ENCODE measurements around the gene NRXN3.

NRXN3 gene

GRCh38 chr14:79712302-79712950 lies 1542.3 kb downstream of the NRXN3 start:
- Histone ChIP-seq H3K36me3 (no peaks in the 10 kb centered on the region), H3K4me1 (no peaks in the 10 kb centered on the region), H3K27ac (no peak overlapping the region), H3K4me3 (no peak overlapping the region), H4K20me1 (no peaks in the 10 kb centered on the region), H3K4me2 (no peak overlapping the region), H3K9ac (no peak overlapping the region), H3K27me3 (no peaks in the 10 kb centered on the region), H3K9me3 (replicated peaks in 1 of 11) (no peaks in the 10 kb centered on the region)
- no peak for TF ChIP-seq Cebpa-rat (IDR thresholded peaks at IDR 0.05)

- no peaks in the 10 kb centered on the region for H4K20me1 ChIP-seq
- no peaks in the 10 kb centered on the region; a peak in 1 of 20 replicates for H3K4me1 ChIP-seq
- no peaks in the 10 kb centered on the region for H3K27me3 ChIP-seq
- H3K27ac ChIP-seq, result no peak overlapping the region
- H3K36me3 ChIP-seq, result no peaks in the 10 kb centered on the region
- H3K9ac ChIP-seq, result no peak overlapping the region
- no peak for TF ChIP-seq Cebpa-rat (IDR thresholded peaks at IDR 0.05)
- H3K4me2 ChIP-seq, result no peak overlapping the region
- no peak overlapping the region for H3K4me3 ChIP-seq
- H3K9me3 ChIP-seq (replicated peaks in 1 of 11), result peaks cover 0 to 8% (median 0%) of the 10 kb centered on the region in 11 experiments; a peak in 1 of 22 replicates
Measured at GRCh38 chr14:79721399-79722084, 1551.4 kb downstream of the NRXN3 start.

- H3K4me1 ChIP-seq, result peaks cover 0 to 15% (median 6%) of the 10 kb centered on the region in 10 experiments; a peak in 7 of 20 replicates
- H3K9me3 ChIP-seq (replicated peaks in 1 of 11), result peaks cover 0 to 8% (median 0%) of the 10 kb centered on the region in 11 experiments; a peak in 1 of 22 replicates
- no peak for TF ChIP-seq Cebpa-rat (IDR thresholded peaks at IDR 0.05)
- H3K4me2 ChIP-seq, result no peak overlapping the region
- H3K36me3 ChIP-seq, result no peaks in the 10 kb centered on the region
- H3K4me3 ChIP-seq, result no peak overlapping the region
- H3K9ac ChIP-seq, result no peak overlapping the region
- H3K27ac ChIP-seq, result no peak overlapping the region
- H4K20me1 ChIP-seq, result no peaks in the 10 kb centered on the region
- no peaks in the 10 kb centered on the region for H3K27me3 ChIP-seq
Measured at GRCh38 chr14:79724934-79725717, 1555.0 kb downstream of the NRXN3 start.

- Histone ChIP-seq H3K4me3 (no peak overlapping the region), H3K27ac (no peak overlapping the region), H3K4me2 (peak overlapping the region in 5 of 11 experiments; percentile 2 to 44 (median 13); a peak in 5 of 22 replicates), H3K4me1 (peaks cover 10 to 38% (median 23%) of the 10 kb centered on the region in 10 experiments; a peak in 19 of 20 replicates), H3K36me3 (no peaks in the 10 kb centered on the region), H3K9ac (no peak overlapping the region), H4K20me1 (no peaks in the 10 kb centered on the region), H3K9me3 (replicated peaks in 1 of 11) (peaks cover 0 to 7% (median 0%) of the 10 kb centered on the region in 11 experiments; a peak in 1 of 22 replicates), H3K27me3 (no peaks in the 10 kb centered on the region)
- 0 out of 22 replicates have a peak, but pooled peaks of 1 of the 11 experiments have one; percentile 4 for TF ChIP-seq Cebpa-rat (IDR thresholded peaks at IDR 0.05)
Measured at GRCh38 chr14:79727900-79728299, 1557.7 kb downstream of the NRXN3 start.

GRCh38 chr14:79728331-79728730 lies 1558.2 kb downstream of the NRXN3 start:
- Histone ChIP-seq H3K4me3 (no peak overlapping the region), H3K27me3 (no peaks in the 10 kb centered on the region), H3K27ac (no peak overlapping the region), H3K4me2 (peak overlapping the region in 6 of 11 experiments; percentile 1 to 44 (median 11); a peak in 7 of 22 replicates), H3K9me3 (replicated peaks in 1 of 11) (peaks cover 0 to 3% (median 0%) of the 10 kb centered on the region in 11 experiments; a peak in 1 of 22 replicates), H3K4me1 (peaks cover 10 to 38% (median 23%) of the 10 kb centered on the region in 10 experiments; a peak in 19 of 20 replicates), H3K9ac (no peak overlapping the region), H3K36me3 (no peaks in the 10 kb centered on the region), H4K20me1 (no peaks in the 10 kb centered on the region)
- TF ChIP-seq Cebpa-rat (IDR thresholded peaks at IDR 0.05), result 0 out of 22 replicates have a peak, but pooled peaks of 1 of the 11 experiments have one; percentile 3

GRCh38 chr14:79729731-79730130 lies 1559.6 kb downstream of the NRXN3 start:
- TF ChIP-seq Cebpa-rat (IDR thresholded peaks at IDR 0.05), result no peak
- Histone ChIP-seq H3K27me3 (no peaks in the 10 kb centered on the region), H3K4me3 (no peak overlapping the region), H3K9me3 (replicated peaks in 1 of 11) (peaks cover 0 to 14% (median 3%) of the 10 kb centered on the region in 11 experiments; a peak in 12 of 22 replicates), H3K4me1 (peaks cover 10 to 38% (median 23%) of the 10 kb centered on the region in 10 experiments; a peak in 19 of 20 replicates), H3K36me3 (no peaks in the 10 kb centered on the region), H3K27ac (no peak overlapping the region), H4K20me1 (no peaks in the 10 kb centered on the region), H3K4me2 (0 out of 22 replicates have a peak overlapping the region, but pooled peaks of 2 of the 11 experiments have one; percentile 45 to 65), H3K9ac (no peak overlapping the region)

GRCh38 chr14:79730196-79730595 lies 1560.0 kb downstream of the NRXN3 start:
- Histone ChIP-seq H4K20me1 (no peaks in the 10 kb centered on the region), H3K4me3 (no peak overlapping the region), H3K9ac (no peak overlapping the region), H3K27ac (no peak overlapping the region), H3K4me1 (peaks cover 10 to 38% (median 23%) of the 10 kb centered on the region in 10 experiments; a peak in 19 of 20 replicates), H3K36me3 (no peaks in the 10 kb centered on the region), H3K4me2 (peak overlapping the region in 4 of 11 experiments; percentile 45 to 65 (median 53); a peak in 4 of 22 replicates), H3K9me3 (replicated peaks in 1 of 11) (peaks cover 0 to 18% (median 8%) of the 10 kb centered on the region in 11 experiments; a peak in 17 of 22 replicates), H3K27me3 (no peaks in the 10 kb centered on the region)
- TF ChIP-seq Cebpa-rat (IDR thresholded peaks at IDR 0.05), result no peak

GRCh38 chr14:79730953-79731352 lies 1560.8 kb downstream of the NRXN3 start:
- Histone ChIP-seq H3K9me3 (replicated peaks in 1 of 11) (peaks cover 7 to 26% (median 15%) of the 10 kb centered on the region in 11 experiments), H4K20me1 (no peaks in the 10 kb centered on the region), H3K4me2 (peak overlapping the region; percentile 40 to 71 (median 57))

More at GRCh38 chr14:79730953-79731352, 1560.8 kb downstream of the NRXN3 start:
- Histone ChIP-seq H3K36me3 (no peaks in the 10 kb centered on the region), H3K27me3 (no peaks in the 10 kb centered on the region), H3K9ac (no peak overlapping the region), H3K4me1 (peaks cover 10 to 38% (median 23%) of the 10 kb centered on the region in 10 experiments; a peak in 19 of 20 replicates), H3K4me3 (no peak overlapping the region), H3K27ac (no peak overlapping the region)
- TF ChIP-seq Cebpa-rat (IDR thresholded peaks at IDR 0.05), result no peak

All from BLaER1 treated with 17β-estradiol and CSF1 and Interleukin-3, amounts not matched to agents 10 nM and 100 nM (cell line).